ENCODE measurements around the gene PPIF. TPM values are rescaled to one million over a fixed set of nuclear protein-coding genes. Genes with fewer than 3 reads are reported as not detected.

The PPIF gene
- total and polyA plus RNA-seq, 2 donors (not counting 1 experiment from before 2014, with no cell fraction given): 50.4 to 100 TPM

- intact Hi-C loops (cut with micrococcal nuclease): no loop called here
These were observed 43.4 kb upstream of the PPIF start for GRCh38 chr10:79303631-79304478.

More at GRCh38 chr10:79303631-79304478, 43.4 kb upstream of the PPIF start:
- Histone ChIP-seq H3K9me3 (ENCODE audit: control extremely low read depth in 1 of 3, control insufficient read depth in 2 of 3, insufficient read depth in 1 of 3, low read length in 2 of 3) (no peaks in the 10 kb centered on the region), H3K4me2 (replicated peaks; ENCODE audit: low read depth, low read length, poor library complexity, severe bottlenecking) (no peak overlapping the region), H3K27me3 (replicated peaks in 1 of 4; ENCODE audit: control extremely low read depth in 1 of 4, control insufficient read depth in 3 of 4, insufficient read depth in 4 of 4, low read length in 3 of 4) (no peaks in the 10 kb centered on the region), H3K36me3 (replicated peaks in 1 of 2; ENCODE audit: control extremely low read depth in 1 of 2, control insufficient read depth in 1 of 2, extremely low read depth in 1 of 2, insufficient read depth in 2 of 2, low read length in 1 of 2) (peaks cover 0 to 93% of the 10 kb centered on the region in 2 experiments), H3K27ac (ENCODE audit: low read length in 2 of 2) (no peak overlapping the region), H3K4me1 (ENCODE audit: control insufficient read depth in 2 of 2, insufficient read depth in 2 of 2, low read length in 2 of 2) (no peaks in the 10 kb centered on the region), H3K9ac (ENCODE audit: low read length) (no peak overlapping the region), H3K79me2 (ENCODE audit: control insufficient read depth, insufficient read depth, low read length) (no peaks in the 10 kb centered on the region), H3K4me3 (ENCODE audit: control extremely low read depth in 1 of 5, extremely low read depth in 1 of 5, insufficient read depth in 1 of 5, low read depth in 2 of 5, low read length in 4 of 5) (no peak overlapping the region), H2AFZ (ENCODE audit: insufficient read depth, low read depth, low read length, poor library complexity, severe bottlenecking) (no peak overlapping the region), H4K20me1 (ENCODE audit: control insufficient read depth, insufficient read depth, low read length, poor library complexity, severe bottlenecking) (no peaks in the 10 kb centered on the region)
- no peaks in the 10 kb centered on the region for H3K9me3 Mint-ChIP-seq (ENCODE audit: insufficient read depth)
- no peak for DNase-seq
- no peaks in the 10 kb centered on the region for H3K27me3 Mint-ChIP-seq
- no peak for ATAC-seq (ENCODE audit: low read depth)
- H3K4me1 Mint-ChIP-seq: no peaks in the 10 kb centered on the region
- no peak overlapping the region for H3K27ac Mint-ChIP-seq
- ChIA-PET POLR2A (no interaction called here), CTCF (interaction anchor here (1.7 kb wide), 1 partner anchor 17 kb away, joined by 3 read pairs; no protein-coding TSS in a partner anchor)
- over 99% methylated on average over 23 of the region's 25 CpGs for WGBS (ENCODE audit: insufficient coverage)
- no peak for TF ChIP-seq EZH2 (IDR thresholded peaks at IDR 0.05; ENCODE audit: borderline replicate concordance, insufficient read depth, low read depth, low read length, poor library complexity, severe bottlenecking)
- TF ChIP-seq CTCF (IDR thresholded peaks at IDR 0.05): no peak
- no peak overlapping the region for H3K4me3 Mint-ChIP-seq
